GM19240 (cell line): ENCODE data around the gene PRSS35.
"Not testable (repeated sequence)": the region's sequence is repeated elsewhere in the genome, so short reads cannot be mapped to it uniquely, and the experiment has no call there.

Experiments used
- DNase-seq: peaks from one replicate; pipeline ENCODE4 v3.0.0; 2011; ENCODE audit warnings: low spot score; ENCODE audit not compliant: insufficient read length

The PRSS35 gene

GRCh38 chr6:83514866-83515466 lies 2.6 kb downstream of the PRSS35 start:
- no peak for DNase-seq

- no peak for DNase-seq
Observed at GRCh38 chr6:83517500-83517899, 5.2 kb downstream of the PRSS35 start.

GRCh38 chr6:83518816-83519480 lies 6.6 kb downstream of the PRSS35 start:
- DNase-seq = no peak

- no peak for DNase-seq
Observed at GRCh38 chr6:83536034-83536646, 23.8 kb downstream of the PRSS35 start.

GRCh38 chr6:83536647-83537589 lies 24.6 kb downstream of the PRSS35 start:
- no peak for DNase-seq

- no peak for DNase-seq
Observed at GRCh38 chr6:83539678-83540077, 27.3 kb downstream of the PRSS35 start.

- no peak for DNase-seq
Observed at GRCh38 chr6:83546636-83547035, 34.3 kb downstream of the PRSS35 start.

GRCh38 chr6:83550482-83550881 lies 38.1 kb downstream of the PRSS35 start:
- DNase-seq = not testable (repeated sequence)

GRCh38 chr6:83551748-83552147 lies 39.4 kb downstream of the PRSS35 start:
- DNase-seq = not testable (repeated sequence)

GRCh38 chr6:83556871-83557270 lies 44.5 kb downstream of the PRSS35 start:
- no peak for DNase-seq

GRCh38 chr6:83558975-83559374 lies 46.6 kb downstream of the PRSS35 start:
- no peak for DNase-seq

GRCh38 chr6:83571663-83572185 lies 59.4 kb downstream of the PRSS35 start:
- not testable (repeated sequence) for DNase-seq

GRCh38 chr6:83574783-83575182 lies 62.4 kb downstream of the PRSS35 start:
- DNase-seq = no peak
